Smooth muscle cell of the brain vasculature (primary cell): ENCODE results near the gene HID1.
"Not testable (repeated sequence)": the region's sequence is repeated elsewhere in the genome, so short reads cannot be mapped to it uniquely, and the experiment has no call there.

Experiments
- DNase-seq: peaks from one replicate; pipeline ENCODE4 v3.0.0-alpha.2; 2012; ENCODE audit warnings: low read depth, low spot score

Gene HID1

GRCh38 chr17:74922694-74923537 lies 49.6 kb downstream of the HID1 start, which contains the start of gene USH1G:
Gene USH1G (minus strand): TSS chr17:74923255. CDS start chr17:74923073, 182 bp downstream.
- DNase-seq = no peak

- DNase-seq = no peak
Observed at GRCh38 chr17:74922172-74922571, 50.4 kb downstream of the HID1 start.

DNA sequence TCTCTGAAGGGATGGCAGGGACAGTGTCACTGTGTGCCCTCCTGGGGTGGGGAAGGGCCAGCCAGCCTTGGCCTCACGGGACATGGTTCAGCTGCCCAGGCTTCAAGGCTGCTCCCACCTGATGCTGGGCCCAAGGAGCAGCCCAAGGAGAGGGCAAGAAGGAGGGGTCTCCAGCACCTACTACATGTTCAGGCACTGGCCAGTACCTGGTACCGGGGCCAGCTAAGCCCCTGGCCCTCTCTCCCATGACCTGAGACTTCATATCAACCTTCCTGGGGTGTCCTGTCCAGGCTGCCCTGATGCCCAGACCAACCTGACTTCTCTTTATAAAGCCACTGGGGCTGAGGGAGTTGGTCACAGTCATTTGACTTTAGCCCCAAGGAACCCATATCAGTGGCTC lies 50.8 kb downstream of the HID1 start:
- DNase-seq = no peak

- no peak for DNase-seq
Observed at GRCh38 chr17:74921026-74921681, 51.4 kb downstream of the HID1 start.

GRCh38 chr17:74920642-74921025 lies 51.9 kb downstream of the HID1 start:
- DNase-seq = no peak

DNA sequence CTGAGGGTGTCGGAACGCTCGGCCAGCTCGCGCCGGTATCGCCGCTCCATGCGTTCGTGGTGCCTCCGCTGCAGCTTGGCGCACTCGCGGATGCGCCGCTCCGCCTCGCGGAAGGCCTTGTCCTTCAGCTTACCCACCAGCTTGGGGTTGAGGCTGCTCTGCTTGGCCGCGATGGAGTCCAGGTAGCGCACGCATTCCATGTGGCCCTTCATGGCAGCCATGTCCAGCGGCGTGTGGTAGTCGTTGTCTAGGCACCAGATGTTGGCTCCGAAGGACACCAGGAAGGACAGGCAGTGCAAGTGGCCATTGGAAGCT lies 52.3 kb downstream of the HID1 start:
- no peak for DNase-seq

DNA sequence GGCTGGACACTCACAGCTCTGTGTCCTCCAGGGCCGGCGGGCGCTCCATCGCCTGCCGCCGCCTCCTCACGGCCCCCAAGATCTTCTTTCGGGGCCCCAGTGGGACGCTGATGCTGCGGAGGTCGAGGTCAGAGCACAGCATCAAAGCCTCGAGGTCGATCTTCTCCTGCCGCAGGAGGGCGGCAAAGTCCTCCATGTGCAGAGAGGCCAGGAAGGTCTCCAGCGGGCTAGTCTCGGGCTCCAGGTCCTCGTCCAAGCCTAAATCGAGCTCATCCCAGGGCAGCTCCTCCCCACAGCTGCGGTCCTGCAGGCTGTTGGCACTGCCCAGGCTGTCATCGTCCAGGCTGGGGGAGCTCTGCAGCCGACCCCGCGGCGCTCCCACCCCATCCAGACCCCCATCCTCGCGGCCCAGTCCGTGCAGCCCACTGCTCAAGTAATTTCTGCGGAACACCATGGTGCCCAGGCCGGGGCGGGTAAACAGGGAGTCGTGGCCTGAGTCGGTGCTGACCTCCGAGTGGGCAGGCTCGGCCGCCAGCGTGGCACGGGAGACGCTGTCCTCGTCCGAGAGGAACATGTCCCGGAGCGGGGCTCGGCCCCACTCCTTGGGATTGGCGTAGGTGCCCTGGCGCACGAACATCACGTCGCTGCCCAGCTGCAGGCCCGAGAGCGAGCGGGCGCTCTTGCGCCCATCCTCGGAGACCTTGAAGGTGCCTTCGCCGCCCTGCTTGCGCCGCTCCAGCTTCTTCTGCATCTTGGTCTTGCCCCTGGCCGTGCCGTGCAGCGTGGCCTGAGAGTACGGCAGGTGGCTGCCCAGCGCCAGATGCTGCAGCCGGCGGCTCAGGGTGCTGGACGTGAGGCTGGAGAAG lies 52.9 kb downstream of the HID1 start:
- no peak for DNase-seq

GRCh38 chr17:74918906-74919305 lies 53.7 kb downstream of the HID1 start:
- DNase-seq = no peak

GRCh38 chr17:74917430-74917829 lies 55.1 kb downstream of the HID1 start:
- no peak for DNase-seq

DNA sequence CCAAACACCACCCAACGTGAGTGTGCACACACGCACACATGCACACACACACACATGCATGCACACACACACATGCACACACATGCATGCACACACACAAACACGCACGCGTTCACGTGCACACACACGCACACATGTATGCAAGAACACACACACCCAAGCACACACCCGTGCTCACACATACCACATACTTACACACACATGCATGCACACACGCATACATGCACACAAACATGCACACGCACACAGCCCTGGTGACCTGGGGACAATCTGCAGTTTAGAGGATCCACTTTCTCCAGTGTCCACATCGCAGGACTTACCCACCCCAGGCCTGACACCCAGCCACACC lies 55.7 kb downstream of the HID1 start:
- DNase-seq = no peak

DNA sequence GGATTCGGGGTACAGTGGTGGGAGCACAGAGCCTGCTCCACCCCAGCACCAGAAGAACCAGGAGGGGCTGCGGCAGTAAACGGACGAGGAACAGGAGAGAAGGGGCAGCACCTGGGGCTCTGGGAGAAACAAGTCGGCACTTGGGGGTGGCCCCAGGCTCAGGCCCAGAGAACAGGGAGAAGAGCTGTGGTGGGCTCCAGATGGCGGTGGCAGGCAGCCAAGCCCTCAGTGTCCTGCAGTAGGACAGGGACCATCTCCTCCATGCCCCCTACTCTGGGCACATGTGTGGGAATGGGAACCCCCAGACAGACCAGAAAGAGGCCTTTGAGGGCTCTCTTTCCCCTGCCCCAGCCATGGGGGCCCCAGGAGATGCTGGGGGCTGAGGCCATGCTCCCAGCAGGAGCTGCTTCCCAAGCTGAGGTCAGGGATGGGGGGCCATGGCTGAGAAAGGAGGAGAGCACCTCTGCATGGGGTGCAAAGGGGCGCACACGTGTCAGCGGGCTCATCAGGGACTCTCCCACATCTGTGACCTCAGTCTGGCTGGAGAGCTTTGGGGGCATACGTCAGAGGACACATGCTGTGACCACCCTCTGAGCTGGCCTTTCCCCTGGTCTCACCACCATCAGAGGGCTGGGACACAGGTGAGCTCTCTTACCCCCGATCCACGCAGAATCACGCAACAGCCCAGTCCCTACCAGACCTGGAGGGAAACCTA lies 56.3 kb downstream of the HID1 start:
- no peak for DNase-seq

- not testable (repeated sequence) for DNase-seq
Observed at GRCh38 chr17:74911423-74911822, 61.1 kb downstream of the HID1 start.

- DNase-seq = not testable (repeated sequence)
Observed at GRCh38 chr17:74909097-74909496, 63.5 kb downstream of the HID1 start.

DNA sequence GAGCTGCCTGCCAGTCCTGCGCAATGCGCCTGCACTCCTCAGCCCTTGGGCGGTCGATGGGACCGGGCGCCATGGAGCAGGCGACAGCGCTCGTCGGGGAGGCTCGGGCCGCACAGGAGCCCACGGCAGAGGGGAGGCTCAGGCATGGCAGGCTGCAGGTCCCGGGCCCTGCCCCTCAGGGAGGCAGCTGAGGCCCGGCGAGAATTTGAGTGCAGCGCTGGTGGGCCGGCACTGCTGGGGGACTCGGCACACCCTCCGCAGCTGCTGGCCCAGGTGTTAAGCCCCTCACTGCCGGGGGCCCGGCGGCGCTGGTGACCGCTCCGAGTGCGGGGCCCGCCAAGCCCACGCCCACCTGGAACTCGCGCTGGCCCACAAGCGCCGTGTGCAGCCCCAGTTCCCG lies 65.5 kb downstream of the HID1 start:
- DNase-seq = no peak

DNA sequence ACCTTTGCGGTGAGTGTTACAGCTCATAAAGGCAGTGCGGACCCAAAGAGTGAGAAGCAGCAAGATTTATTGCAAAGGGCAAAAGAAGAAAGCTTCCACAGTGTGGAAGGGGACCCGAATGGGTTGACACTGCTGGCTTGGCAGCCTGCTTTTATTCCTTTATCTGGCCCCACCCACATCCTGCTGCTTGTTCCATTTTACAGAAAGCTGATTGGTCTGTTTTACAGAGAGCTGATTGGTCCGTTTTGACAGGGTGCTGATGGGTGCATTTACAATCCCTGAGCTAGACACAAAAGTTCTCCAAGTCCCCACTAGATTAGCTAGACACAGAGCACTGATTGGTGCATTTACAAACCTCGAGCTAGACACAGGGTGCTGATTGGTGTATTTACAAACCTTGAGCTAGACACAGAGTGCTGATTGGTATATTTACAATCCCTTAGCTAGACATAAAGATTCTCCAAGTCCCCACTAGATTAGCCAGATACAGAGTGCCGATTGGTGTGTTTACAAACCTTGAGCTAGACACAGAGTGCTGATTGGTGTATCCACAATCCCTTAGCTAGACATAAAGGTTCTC lies 66.3 kb downstream of the HID1 start:
- DNase-seq = not testable (repeated sequence)

DNA sequence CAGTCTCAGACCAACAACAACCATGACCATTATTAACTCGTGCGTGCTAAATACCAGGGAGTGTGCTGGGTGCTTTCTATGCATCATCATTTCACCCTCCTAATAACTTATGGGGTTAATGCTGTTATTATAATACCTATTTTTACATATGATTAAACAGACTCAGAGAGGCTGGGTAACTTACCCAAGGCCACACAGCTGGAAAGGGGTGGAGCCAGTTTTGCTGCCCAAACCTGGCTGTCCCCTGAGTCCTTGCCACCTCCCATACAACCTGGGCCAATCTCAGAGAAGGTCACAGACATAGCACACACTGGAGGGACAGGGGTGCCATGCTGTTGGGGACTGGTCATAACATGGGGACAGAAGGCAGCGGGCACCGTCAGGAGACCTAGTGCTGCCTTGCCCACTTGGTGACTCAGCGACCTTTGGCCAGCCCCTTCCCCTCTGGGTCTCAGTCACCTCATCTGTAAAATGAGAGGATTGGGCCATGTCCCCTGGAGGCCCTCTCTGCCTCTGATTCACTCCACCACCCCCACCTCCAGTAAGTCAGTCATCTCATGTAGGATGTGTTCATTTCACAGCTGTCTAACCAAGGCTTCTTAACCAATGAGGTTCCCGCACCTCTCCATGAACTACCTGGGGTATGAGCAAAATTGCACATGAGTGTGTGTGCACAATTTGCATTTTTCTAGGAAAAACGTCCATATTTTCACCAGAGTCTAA lies 67.7 kb downstream of the HID1 start:
- no peak for DNase-seq

GRCh38 chr17:74903671-74904070 lies 68.9 kb downstream of the HID1 start:
- no peak for DNase-seq

GRCh38 chr17:74903034-74903433 lies 69.5 kb downstream of the HID1 start:
- DNase-seq = no peak

GRCh38 chr17:74901353-74902135 lies 71.0 kb downstream of the HID1 start:
- no peak for DNase-seq
